Inflammatory macrophage (primary cell): ENCODE data around the gene SOX8.

Experiments
- DNase-seq, 2 donors: peaks; one replicate each; pipeline ENCODE4 v3.0.0-alpha.2; 2020 to 2022

SOX8 gene

GRCh38 chr16:1027501-1027815 lies 45.9 kb downstream of the SOX8 start:
- DNase-seq = no peak

GRCh38 chr16:1028056-1028455 lies 46.5 kb downstream of the SOX8 start:
- no peak for DNase-seq

- DNase-seq = no peak
Measured at GRCh38 chr16:1028524-1029258, 47.1 kb downstream of the SOX8 start.

- DNase-seq = no peak
Measured at GRCh38 chr16:1029259-1029545, 47.6 kb downstream of the SOX8 start.

GRCh38 chr16:1030473-1030901 lies 48.9 kb downstream of the SOX8 start:
- no peak for DNase-seq

- no peak for DNase-seq
Measured at GRCh38 chr16:1031666-1032065, 50.1 kb downstream of the SOX8 start.

- no peak for DNase-seq
Measured at GRCh38 chr16:1032607-1033006, 51.0 kb downstream of the SOX8 start.

GRCh38 chr16:1033128-1033679 lies 51.6 kb downstream of the SOX8 start:
- no peak for DNase-seq

GRCh38 chr16:1034230-1035065 lies 52.9 kb downstream of the SOX8 start:
- DNase-seq = no peak

- DNase-seq = no peak
Measured at GRCh38 chr16:1035066-1035415, 53.5 kb downstream of the SOX8 start.

- DNase-seq = no peak
Measured at GRCh38 chr16:1036166-1036565, 54.6 kb downstream of the SOX8 start.
